ENCODE results near the gene TCF7.

TCF7 gene

DNA sequence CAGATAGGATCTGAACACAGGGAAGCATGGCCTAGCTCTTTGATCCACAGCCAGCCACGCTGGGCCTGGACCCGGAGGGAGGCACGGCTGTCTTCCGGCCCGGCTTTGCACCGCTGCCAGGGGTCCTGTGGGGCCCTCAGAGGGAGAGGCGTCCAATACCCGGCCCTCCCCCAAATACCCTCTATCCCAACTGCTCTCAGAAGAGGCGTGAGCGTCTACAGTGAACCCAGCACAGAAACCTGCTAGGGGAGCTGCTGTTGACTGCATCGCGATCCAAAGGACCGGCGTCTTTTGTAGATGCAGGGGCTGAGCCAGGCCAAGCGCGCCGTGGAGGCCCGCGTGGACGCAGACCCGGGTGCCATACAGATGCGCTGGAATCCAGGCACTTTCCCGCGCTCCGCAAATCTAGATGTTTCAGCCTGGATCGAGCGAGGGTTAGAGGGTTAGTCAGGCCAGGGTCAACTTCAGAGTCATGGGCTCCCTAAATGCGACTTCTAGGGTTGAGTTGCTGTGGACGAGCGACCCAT, 1.1 kb upstream of the TCF7 start:
- no peak for DNase-seq (ENCODE audit: low read depth in 2 of 2)

DNA sequence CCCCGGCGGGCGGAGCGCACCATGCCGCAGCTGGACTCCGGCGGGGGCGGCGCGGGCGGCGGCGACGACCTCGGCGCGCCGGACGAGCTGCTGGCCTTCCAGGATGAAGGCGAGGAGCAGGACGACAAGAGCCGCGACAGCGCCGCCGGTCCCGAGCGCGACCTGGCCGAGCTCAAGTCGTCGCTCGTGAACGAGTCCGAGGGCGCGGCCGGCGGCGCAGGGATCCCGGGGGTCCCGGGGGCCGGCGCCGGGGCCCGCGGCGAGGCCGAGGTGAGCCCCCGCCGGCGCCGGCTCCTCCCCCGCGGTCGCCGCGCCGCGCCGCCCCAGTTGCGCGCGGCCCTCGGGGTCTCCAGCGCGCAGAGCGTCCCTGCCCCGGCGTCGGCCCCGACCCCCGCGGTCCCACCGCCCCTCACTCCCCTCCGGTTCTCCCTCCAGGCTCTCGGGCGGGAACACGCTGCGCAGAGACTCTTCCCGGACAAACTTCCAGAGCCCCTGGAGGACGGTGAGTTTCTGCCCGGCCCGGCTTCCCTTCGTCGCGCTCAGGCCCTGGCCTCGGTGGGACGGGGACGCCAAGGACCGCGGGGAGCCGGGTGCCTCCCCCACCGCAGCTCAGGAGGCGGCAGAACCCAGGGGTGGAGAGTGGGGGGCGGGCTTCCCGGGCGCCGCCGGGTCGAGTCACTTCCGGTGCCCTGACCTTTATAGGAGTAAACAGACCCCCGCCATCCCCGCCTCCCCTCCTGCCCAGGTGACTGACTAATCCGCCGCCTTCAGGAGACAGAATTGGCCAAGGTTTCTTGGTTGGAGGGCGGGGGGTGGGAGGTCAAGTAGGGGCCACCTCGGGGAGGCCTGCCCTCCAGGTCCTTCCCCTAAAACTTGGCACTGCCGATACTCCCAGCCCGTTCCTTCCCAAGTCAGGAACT, 665 bp downstream of the TCF7 start:
- peak; percentile 54 to 60 for DNase-seq (ENCODE audit: low read depth in 2 of 2)

DNA sequence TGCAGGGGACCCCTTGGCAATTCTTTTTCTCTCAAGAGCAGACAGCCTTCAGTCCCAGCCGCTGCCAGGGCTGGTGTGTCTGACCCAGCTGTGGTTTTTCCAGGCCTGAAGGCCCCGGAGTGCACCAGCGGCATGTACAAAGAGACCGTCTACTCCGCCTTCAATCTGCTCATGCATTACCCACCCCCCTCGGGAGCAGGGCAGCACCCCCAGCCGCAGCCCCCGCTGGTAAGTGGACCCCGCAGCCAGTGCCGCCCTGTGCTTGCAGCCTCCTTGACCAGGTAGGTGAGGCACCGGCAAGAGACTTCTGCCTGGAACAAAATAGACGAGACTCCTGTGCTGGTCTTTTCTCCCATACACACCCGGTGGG, 1.3 kb downstream of the TCF7 start:
- DNase-seq (ENCODE audit: low read depth in 2 of 2): no peak

DNA sequence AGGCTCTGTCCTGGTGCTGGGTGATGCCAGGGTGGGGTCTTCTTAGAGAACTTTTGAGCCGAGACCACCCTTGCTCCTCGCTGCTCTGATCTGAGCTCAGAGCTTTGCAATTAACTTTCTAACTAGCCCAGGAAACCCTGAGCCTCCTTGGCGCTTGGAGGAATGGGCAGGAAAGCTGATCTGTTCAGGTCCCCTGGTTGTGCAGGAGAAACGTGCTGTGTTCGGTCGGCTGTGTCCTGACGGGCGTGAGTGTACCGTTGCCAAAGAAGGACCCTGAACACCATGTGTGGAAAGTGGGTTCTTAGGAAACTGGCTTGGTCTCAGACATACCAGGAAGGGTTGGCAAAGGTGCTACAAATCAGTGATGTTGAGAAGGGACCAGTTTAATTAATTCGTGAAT, 1.8 kb downstream of the TCF7 start:
- DNase-seq (ENCODE audit: low read depth in 2 of 2): no peak

DNA sequence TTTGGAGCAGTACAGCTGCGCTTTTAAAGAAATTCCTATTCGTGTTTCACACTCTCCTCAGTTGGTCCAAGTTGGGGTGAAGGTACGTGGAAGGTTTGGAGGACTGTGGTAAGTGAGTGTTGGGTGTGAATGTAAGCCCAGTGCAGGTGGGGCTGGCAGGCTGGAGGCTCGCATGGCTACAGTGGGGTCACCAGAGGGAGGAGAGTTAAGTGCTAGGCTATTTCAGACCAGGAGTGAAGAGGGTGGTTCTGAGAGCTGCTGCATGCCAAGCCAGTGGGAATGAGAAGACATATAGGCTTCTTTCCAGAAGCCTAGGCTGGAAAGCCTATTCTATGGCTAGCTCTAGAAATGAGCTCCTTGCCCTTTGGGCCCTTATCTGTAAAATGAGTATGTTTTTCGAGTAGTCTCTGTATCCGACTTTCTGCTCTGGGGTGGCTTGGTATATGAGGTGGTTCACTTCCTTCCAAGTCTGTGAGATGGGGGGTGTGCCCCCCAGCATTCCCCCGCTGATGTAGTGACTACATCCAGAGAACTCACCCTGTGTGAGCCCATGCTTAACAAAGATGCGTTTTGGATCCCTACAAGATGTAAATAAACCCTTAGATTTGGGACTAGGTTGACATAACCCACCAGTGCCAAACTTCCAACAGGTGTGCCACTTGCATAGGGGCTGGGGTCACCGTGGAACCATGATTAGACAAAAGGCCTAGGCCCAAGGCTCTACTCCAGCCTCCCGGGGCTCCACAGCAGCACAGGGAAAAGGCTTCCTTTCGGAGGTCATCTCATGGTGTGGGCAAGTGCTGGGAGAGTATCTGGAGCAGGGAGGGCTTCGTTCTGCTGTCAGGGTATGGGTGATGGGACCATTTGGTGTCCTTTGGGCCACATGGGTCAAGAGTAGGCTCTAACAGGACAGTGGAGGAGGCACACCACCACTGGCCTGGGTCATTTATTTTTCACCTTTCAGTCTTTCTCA, 2.6 kb downstream of the TCF7 start:
- DNase-seq (ENCODE audit: low read depth in 2 of 2): no peak

DNA sequence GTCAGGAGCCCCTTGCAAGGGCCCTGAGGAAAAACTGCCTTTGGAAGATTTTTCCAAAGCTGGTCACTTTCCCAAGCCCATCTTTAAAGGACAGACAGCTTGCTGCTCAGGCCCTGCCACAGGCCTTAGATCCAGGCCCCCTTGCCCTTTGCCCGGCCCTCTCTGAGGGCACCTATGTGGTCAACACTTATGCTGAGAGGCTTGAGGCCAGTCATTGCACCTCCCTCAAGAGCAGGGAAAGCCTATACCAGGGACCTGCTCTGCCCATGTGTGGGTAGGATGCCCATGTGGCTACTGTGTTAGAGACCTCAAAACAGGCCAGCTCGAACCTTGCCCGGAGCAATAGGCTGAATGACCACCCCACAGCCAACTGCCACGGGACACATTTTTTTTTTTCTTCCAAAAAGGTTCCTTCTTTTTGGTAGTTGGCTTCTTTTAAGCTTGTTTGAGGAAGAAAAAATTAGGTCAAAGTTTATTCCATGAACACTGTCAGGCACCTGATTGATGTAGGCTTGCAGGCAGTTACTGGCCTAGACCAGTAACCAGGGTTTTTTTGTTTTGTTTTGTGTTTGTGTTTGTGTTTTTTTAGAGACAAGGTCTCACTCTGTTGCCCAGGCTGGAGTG, 3.8 kb downstream of the TCF7 start:
- no peak for DNase-seq (ENCODE audit: low read depth in 2 of 2)

DNA sequence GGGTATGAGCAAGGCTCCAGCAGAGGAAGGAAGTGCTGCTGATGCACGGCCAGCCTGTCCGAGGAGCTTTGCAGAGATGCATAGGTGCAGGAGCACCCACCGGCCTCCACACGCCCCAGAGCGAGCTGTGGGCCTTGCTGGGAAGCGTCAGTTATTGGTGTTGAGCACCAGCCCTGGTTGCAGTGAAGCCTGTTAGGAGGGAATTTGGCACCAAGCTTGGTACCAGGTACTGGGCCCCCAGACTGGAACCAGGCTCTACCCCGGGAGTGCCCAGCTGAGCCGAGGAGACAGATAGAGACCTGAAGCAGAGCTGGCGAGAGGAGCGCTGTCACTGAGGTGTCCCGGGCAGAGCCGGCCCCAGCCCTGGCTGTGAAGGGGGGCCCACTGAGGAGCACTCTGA, 5.2 kb downstream of the TCF7 start:
- DNase-seq (ENCODE audit: low read depth in 2 of 2): no peak

DNA sequence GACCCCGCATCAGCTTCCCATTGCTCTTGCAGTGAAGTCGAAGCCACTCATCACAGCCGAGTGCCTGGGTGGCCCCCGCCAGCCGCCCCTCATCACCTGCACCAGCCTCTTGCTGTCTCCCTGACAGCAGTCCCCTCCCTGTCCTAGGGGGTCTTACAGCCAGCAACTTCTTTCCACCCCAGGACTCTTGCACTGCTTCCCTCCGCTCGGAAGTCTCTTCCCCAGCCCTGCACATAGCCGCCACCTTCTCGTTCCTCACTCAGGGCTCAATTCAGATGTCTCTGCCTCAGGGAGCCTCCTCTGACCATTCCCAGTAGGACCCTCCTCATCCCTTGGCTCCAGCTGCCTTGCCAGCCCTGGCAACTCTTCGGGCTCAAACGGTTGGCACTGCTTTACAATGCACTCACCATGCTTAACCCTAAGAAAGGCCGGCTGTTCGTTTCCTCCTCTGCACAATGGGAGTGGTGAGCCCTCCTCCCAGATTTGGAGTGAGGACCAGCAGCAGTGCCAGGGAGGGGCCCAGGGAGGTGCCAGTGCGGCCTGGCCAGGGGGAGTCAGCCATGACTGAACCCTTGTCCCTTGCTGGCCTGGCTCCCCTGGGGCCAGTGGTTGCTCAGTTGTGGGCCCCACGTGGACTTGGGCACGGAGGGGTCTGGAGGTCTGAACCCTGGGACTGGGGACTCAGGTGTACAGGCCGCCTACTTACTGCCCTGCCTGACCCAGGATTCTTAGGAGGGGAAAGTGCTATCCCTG, 6.1 kb downstream of the TCF7 start:
- no peak for DNase-seq (ENCODE audit: low read depth in 2 of 2)

DNA sequence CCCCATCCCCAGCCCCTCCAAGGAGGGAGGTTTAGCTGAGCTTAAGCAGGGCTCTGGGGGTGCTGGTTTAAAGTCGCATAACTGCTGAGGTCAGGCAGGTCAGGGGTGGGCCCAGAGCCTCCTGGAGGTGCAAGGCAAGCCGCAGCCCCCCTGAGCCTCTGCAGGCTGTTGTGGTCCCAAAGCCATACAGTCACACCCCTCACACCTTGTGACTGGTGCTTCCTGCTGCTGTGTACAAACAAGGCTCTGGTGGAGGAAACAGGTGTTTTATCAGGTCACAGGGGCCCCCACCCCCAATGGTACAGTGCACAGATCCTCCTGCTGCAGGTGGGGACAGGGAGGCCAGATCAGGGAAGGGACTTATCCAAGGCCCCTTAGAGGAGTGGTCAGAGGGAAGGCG, 8.0 kb downstream of the TCF7 start:
- no peak for DNase-seq (ENCODE audit: low read depth in 2 of 2)

DNA sequence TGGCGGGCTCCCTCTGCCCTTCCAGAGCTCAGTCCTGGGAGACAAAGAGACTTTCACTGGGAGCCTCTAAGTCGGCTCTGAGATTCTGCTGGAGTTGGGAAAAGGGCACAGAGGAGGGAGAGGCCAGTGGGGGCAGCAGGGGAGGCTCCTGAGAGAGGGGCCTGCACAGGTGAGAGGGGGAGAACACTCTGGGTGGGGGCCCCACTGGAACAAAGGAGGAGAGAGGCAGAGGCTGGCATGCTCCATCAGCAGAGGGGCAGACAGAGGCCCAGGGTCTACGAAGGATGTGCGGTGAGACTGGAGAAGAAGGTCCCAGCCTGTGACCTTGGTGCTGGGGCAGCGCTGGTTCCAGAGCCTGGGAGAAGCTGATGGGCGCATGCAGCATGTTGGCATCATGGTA, 8.9 kb downstream of the TCF7 start:
- no peak for DNase-seq (ENCODE audit: low read depth in 2 of 2)

DNA sequence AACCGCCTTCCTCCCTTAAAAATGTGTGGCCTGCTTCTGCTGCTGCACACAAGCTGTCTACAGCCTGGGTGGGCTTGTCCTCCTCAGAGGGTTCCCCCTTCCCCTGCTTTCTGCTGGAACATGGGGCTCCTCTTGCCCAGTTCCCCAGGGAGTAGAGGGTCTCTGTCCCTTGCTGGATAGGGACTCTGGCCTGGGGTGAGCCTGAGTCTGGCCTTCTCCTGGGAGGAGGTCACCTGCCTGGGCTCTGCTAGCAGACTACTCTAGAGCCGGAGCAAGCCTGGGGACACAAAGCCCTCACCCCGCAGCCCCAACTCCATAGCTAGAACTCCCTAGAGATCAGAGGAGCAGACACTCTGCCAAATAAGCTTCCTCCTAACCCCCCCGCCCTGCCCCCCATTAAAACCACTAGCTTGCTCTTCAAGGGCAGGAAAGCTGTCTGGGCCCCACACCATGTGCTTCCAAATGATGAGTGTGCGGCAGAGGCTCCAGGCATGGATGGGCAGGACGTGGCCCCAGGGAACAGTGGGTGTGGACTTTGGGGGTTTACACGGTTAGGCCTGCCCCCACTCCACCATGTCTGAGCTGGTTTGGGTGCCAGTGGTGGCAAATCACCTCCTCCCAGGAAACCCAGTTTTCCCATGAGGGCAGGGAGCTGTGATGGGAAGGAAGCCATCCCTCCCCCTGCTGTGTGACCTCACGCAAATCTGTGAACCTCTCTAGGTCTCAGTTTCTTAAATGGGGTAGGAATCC, 10.0 kb downstream of the TCF7 start:
- no peak for DNase-seq (ENCODE audit: low read depth in 2 of 2)

DNA sequence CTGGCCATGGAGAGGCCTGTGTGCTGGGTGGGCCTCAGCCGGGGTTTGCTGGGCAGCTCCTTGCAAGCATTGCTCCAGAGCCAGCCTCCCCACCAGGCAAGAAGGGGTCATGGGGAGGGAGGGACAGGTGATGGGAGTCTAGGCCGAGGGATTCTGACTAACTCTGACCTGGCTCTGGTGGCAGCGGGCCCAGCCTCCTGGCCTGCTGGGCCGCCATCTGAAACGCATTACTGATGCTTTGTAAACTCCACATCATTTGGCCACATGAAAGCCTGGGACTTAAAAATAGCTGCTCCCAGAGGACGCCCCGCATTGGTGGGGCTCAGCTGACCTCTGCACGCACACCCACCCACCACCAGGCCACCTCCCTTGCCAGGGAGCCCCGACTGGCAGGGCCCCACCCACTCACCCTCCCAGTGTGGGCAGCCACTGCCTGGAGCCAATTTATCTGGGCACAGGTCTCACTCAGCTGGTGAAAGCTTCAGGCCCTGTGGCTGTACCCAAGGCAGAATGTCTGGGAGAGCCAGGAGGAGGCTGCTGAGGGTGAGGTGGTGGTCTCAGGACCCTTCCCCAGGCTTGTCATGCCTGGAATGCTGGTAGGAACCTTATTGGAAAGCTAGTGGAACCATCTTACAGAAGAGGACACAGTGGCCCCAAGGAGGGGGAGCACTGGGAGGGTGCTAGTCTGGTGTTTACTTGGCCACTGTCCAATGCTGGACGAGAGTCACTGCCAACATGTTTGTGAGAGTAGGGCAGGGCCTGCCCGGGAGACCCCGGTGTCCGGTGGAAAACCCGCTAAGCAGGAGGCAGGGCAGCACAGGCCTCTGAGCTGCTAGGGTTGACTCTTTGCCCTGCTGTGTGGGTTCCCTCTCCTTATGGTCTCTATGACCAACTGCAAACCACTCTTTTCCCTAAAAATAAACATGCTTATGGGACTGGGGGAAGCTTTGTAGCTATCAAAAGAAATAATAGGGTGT, 10.8 kb downstream of the TCF7 start:
- no peak for DNase-seq (ENCODE audit: low read depth in 2 of 2)

DNA sequence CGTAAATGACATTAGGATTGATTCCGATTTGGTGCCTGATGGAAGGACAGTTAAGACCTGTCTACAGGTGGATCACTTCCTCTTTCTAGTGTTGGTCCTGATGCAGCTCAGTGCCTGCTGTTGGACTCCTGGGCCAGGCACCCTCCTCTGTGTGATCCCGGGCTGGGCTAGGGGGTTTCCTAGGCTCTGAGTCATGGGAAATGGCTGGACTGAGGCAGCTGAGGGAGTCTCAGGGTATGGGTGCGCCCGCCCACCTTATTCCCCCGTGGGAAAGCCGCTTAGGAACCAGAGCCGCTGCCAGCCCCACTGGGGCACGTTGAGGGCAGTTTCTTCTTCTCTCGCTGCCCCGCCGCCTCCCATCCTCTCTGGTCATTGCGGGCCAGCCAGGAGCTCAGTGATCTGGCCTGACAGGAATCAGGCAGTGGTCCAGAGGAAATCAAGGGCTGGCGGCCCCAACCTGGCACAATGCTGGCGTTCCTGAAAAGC, 12.9 kb downstream of the TCF7 start:
- no peak for DNase-seq (ENCODE audit: low read depth in 2 of 2)

DNA sequence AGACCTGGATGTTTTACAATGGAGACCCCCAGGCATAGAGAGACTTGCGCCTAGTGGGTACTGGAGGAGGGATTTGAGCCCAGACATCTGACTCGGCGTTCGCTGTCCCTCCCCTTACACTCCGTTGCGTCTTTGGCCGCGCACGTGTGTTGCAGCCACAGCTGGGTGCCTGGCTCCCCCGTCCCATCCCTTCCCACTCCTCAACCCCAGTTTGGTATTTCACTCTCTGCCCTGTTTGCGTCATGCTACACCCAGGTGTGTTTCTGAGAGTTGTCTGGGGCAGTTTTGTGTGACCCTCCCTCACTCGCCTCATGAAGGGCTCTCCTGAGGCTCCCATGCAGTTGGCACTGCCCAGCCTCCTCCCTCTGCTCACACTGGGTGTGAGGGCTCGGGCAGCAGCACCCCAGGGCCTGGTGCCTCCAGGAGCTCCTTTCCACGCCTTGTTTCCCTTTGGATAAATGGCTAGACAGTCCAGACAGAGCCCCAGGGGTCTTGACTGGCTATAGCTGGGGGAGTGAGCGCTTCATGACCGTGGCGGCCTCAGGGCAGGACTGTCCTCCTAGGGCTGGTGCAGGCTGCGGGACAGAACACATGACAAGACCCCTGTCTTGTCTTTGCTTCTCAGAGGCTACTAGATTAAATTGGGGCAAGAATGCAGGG, 13.6 kb downstream of the TCF7 start:
- DNase-seq (ENCODE audit: low read depth in 2 of 2): no peak

DNA sequence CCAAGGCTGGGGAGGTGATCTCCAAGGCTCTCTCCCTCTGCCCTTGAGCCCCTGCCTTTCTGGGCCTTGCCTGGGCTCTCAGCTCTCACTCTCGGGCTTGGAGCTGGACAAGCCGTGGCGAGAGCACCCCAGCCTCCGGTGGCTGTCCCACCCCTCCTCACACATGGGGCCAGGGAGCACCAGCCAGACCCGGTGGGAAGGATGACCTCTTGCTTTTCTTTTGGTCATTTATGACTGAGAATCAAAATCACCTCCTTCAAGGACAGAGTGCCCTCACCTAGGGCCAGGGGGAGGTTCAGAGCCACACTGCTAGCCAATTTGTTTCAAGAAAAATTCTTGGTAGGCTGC, 14.1 kb downstream of the TCF7 start:
- DNase-seq (ENCODE audit: low read depth in 2 of 2): no peak

DNA sequence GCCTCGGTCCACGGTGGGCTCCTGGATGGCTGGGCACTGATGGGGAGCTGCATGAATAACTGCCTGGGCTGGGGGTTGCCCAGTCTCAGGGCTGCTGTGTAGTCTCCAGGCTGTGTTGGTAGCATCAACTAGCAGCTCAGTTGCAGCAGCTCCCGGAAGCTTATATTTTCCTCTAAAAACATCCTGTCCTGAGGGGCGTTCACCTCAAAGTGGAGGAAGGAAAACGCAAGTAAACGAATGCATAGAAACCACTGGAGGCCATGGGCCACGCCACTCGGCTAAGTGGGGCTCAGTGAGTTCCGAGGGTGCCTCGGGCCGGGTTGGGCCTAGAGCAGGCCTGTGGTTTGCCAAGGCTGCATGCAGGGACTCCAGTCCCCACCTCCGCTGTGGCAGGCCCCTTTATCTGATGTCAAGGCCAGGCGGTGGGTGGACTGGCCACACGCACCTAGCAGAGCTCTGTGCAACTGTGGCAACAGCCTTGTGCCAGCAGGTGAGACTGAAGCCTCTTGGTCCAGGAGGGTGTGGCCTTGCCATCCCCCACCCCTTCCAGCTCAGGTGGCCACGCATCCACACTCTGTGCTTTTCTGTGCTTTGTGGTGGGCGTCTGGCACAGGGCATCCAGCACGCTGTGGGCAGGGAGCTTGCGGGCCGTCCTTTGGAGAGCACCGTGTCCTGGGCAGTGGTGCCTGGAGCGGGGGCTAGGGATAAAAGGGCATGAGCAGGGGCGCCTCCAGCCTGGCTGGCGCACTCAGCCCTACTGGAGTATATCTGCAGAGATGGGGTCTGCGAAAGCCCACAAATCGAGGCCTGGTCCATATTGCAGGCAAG, 15.1 kb downstream of the TCF7 start:
- no peak for DNase-seq (ENCODE audit: low read depth in 2 of 2)

DNA sequence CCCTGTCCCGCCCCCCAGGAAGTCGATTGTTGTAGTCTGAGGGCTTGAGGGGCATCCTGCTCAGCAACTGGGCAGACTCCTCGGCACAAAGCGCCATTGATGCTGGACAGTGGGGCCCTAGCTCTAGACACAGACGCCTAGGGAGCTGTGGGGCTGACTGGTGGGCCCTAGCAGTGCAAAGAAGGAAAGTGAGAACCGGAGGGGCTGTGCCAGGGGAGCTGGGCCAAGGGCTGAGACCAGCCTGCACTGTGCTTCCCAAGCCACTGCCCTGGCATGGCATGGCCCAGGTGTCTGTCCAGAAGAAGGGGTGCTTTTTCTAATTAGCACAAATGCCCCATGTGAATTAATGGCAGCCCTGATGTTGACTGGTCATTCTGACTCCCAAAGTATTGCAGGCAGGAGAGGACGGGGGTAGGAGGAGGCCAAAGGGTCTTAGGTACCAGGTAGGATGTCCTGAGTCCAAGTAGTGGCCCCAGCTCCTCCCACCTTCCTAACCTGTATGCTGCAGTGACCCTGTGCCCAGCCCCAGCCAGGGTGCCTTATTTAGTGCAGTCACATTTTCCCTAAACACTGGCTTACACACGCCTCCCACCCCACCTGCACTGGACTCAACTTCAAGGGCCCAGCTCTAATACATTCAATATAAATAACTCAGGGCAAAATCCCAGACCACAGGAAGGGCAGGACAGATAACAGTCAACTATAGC, 15.9 kb downstream of the TCF7 start:
- no peak for DNase-seq (ENCODE audit: low read depth in 2 of 2)
